Measurements from ENCODE around the gene IL5.
"Not testable (repeated sequence)": the region's sequence is repeated elsewhere in the genome, so short reads cannot be mapped to it uniquely, and the experiment has no call there.

- TF ChIP-seq POLR2AphosphoS5, POLR2A, CTCF (IDR thresholded peaks at IDR 0.05): not testable (repeated sequence)
Observed at GRCh38 chr5:132584560-132584959, 41.2 kb upstream of the IL5 start.

Measured in breast epithelium (tissue), 3 donors.